K562 (cell line): Measurements from ENCODE around the gene KIRREL1.

Experiments used
- E2F4 ChIP-seq: sonication (generic); formaldehyde crosslinking; IDR thresholded peaks from 2 replicates; pipeline ENCODE4 v1.8.0; 2022; ENCODE audit warnings: mild to moderate bottlenecking, low read depth, missing genetic modification reagents
- NCOA6 ChIP-seq: fragments of 450-650 bp; IDR thresholded peaks from 2 replicates; pipeline ENCODE4 v1.6.1; 2017; ENCODE audit warnings: mild to moderate bottlenecking
- RBFOX2 ChIP-seq: fragments of 200-400 bp; formaldehyde crosslinking; IDR thresholded peaks from 2 replicates; pipeline ENCODE4 v1.6.1; 2017; ENCODE audit warnings: low read depth, mild to moderate bottlenecking, low read length, moderate library complexity
- ZFX ChIP-seq: sonication (generic); formaldehyde crosslinking; IDR thresholded peaks from 2 replicates; pipeline ENCODE4 v1.8.0; 2022; ENCODE audit warnings: mild to moderate bottlenecking, missing genetic modification reagents, moderate library complexity

GRCh38 chr1:158056498-158056897, 63.1 kb downstream of the KIRREL1 start:
- TF ChIP-seq RBFOX2 (no peak), NCOA6 (no peak), E2F4 (no peak), ZFX (CRISPR knock-in tag) (no peak)
